T47D (cell line): Measurements from ENCODE around the gene PTMA.

Source experiments
- DNase-seq, 2 experiments: peaks; one replicate each; pipeline versions ENCODE4 v3.0.0 to v3.0.0-alpha.2; 2011 to 2012; ENCODE audit warnings: low read depth in 1 of 2, low spot score in 1 of 2
- JUND ChIP-seq: IDR thresholded peaks from 2 replicates; pipeline ENCODE4 v1.6.1; 2012; ENCODE audit warnings: low read depth
- in situ Hi-C: cut with HindIII; loops from 2 replicates; pipeline ENCODE4 v1.10.0; 2016; ENCODE audit warnings: low sequenced_read_pairs, low pct_unique_long_range_greater_than_20kb

The PTMA gene

DNA sequence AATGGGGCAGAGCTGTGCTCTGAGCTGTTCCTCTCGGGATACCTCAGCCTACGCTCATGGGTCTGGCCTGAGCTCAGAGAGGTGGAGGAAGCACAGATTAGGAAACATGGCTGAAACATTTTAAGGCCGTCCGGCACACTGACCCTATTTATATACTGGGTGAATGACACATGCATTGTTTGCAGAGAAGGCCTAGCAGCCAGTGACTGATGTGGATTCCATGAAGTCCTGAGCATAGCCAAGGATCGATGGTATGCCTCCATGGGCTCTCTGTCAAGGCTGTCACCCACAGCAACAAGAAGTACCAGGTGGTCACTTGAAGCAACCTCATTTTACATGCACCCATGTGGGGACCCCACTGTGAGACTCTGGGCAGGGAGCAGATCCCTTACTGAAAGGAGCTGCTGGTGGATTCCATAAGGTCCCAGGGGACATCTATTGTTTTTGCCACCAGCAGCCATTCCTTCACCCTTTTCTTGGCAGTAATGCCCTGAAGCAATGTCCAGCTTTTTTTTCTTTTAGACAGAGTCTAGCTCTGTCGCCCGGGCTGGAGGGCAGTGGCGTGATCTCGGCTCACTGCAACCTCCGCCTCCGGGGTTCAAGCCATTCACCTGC lies 8.4 kb downstream of the PTMA start:
- in situ Hi-C loops = no loop called here
- DNase-seq = no peak

GRCh38 chr2:231717281-231718171 lies 9.2 kb downstream of the PTMA start:
- in situ Hi-C loops = no loop called here
- DNase-seq = peak in 1 of 2 experiments; percentile 24
- no peak for TF ChIP-seq JUND

More for the DNA sequence above, 8.4 kb downstream of the PTMA start:
- TF ChIP-seq JUND = no peak

- TF ChIP-seq JUND = no peak
- no peak for DNase-seq
- in situ Hi-C loops = no loop called here
These were observed 10.5 kb downstream of the PTMA start for GRCh38 chr2:231718799-231719198.

- TF ChIP-seq JUND = no peak
- DNase-seq = no peak
- in situ Hi-C loops = no loop called here
These were observed 12.1 kb downstream of the PTMA start for GRCh38 chr2:231720292-231720986.

DNA sequence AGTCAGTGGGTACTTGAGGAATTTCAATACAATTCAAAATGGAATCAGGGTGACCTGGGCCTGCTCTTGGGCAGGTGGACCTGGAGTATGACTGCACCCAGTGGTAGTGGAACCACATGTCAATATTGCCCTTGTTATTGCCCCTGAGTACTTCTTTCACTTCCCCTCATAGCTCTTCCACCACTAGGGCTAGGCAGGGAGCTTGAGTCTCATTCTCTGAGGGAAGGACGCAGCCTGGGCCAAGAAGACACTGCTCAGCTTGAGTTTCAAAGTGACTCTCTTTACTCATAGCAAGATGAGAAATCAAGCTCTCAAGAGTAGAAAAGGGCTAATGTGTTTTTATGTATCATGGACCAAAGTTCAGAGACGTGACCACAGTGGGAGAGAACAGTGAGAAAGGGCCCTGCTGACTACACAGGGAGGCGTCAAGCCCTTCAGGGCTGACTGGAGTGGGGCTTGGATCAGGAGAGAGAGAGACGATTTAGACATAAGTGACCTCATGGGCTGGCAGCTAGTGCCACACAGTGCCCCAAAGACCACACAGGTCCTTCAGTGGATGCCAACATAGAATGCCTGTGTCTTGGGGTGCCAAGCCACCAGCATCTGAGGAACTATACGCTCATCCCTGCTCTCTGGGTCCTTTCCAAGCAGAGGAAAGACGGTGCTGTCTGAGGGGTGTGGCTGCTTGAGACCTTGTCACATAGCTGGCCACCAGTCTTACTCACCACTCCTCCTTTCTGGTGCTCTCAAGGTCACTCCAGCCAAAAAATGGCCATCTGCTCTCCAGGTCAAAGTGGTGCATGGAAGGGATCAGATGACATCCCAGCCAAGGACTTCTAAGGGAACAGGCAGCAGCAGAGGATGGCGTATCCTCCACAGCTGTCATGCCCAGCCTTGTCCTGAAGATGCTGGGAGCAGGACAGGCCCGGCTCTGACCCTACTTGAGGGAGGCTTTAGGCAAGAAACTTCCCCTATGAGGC lies 13.0 kb downstream of the PTMA start:
- no peak for TF ChIP-seq JUND
- in situ Hi-C loops = no loop called here
- no peak for DNase-seq

GRCh38 chr2:231722721-231723307 lies 14.5 kb downstream of the PTMA start:
- DNase-seq = no peak
- in situ Hi-C loops = no loop called here
- no peak for TF ChIP-seq JUND

- no peak for TF ChIP-seq JUND
- in situ Hi-C loops = no loop called here
- no peak for DNase-seq
These were observed 17.2 kb downstream of the PTMA start for GRCh38 chr2:231725476-231725875.

DNA sequence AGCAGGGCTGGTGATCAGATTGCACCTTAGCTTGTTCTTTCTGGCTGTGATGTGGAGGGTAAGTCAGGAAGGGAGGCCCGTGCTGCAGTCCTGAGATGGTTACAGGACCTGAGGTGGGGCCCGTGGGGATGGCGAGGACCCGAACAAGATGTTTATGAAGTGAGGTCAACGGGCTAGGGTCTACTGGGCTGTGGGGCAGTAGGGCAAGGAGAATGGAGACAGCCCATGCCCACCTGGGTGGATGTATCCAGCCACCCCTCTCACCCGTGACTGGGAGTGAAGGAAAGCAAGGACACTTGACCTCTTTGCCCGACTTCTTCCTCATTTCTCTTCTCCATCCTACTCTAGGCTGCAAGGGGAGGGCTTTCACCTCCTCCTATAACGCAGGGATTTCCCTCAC lies 18.0 kb downstream of the PTMA start:
- TF ChIP-seq JUND = no peak
- no peak for DNase-seq
- in situ Hi-C loops = no loop called here

GRCh38 chr2:231727621-231728020 lies 19.3 kb downstream of the PTMA start:
- DNase-seq = no peak
- TF ChIP-seq JUND = no peak
- in situ Hi-C loops = no loop called here

- TF ChIP-seq JUND = no peak
- in situ Hi-C loops = no loop called here
- no peak for DNase-seq
These were observed 24.3 kb downstream of the PTMA start for GRCh38 chr2:231732604-231733003.

DNA sequence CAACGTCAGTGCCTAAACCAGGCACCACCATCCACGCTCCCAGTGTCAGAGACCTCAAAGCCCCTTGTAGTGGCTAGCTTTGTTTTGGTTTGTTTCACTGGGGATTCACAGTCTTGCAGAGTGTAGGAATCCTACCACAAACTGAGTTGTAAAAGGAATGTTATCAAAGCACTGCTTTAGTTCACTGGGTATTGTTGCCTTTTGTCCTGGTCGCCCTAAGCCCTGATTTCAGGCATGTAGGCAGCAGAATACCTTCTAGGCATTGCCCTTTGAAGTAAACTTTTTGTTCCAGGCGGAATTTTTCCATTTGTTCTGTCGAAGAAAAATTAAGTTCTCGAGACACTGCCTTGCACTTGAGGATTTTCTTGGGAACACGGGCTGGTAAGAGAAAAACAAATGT lies 29.4 kb downstream of the PTMA start:
- TF ChIP-seq JUND = no peak
- DNase-seq = no peak
- in situ Hi-C loops = no loop called here
